Psoas muscle (tissue), 8 donors: ENCODE measurements around the gene TGIF1. TPM values are rescaled to one million over a fixed set of nuclear protein-coding genes. Genes with fewer than 3 reads are reported as not detected.
A peak's percentile ranks its signal among the peaks of the same experiment; 100 is the strongest.

ENCODE experiments used
- ATAC-seq, 4 donors: fragments of 200-7000 bp; cut with Tn5 transposase; one replicate each; pipeline ENCODE4 v1.9.1; 2020; ENCODE audit warnings: moderate library complexity in 3 of 4, mild to moderate bottlenecking in 2 of 4
- DNase-seq, 2 donors: peaks; one replicate each; pipeline ENCODE4 v3.0.0-alpha.2; 2020
- H3K27ac ChIP-seq: fragments of 200-600 bp; one replicate; pipeline ENCODE4 v1.8.0; 2022
- H3K27me3 ChIP-seq, 3 donors: fragments of 200-600 bp in 1 of 3; one replicate each; pipeline versions ENCODE4 v1.6.1 to v1.8.0; 2013 to 2022; ENCODE audit warnings: low read length in 2 of 3, mild to moderate bottlenecking in 2 of 3, moderate library complexity in 1 of 3; ENCODE audit not compliant: insufficient read depth in 3 of 3
- H3K36me3 ChIP-seq, 2 donors: fragments of 200-600 bp in 1 of 2; one replicate each; pipeline versions ENCODE4 v1.6.1 to v1.8.0; 2013 to 2022; ENCODE audit warnings: low read depth in 1 of 2, mild to moderate bottlenecking in 1 of 2, moderate library complexity in 1 of 2; ENCODE audit not compliant: insufficient read depth in 1 of 2
- H3K4me1 ChIP-seq: fragments of 200-600 bp; one replicate; pipeline ENCODE4 v1.8.0; 2022
- H3K4me3 ChIP-seq: fragments of 200-600 bp; one replicate; pipeline ENCODE4 v1.8.0; 2022; ENCODE audit warnings: mild to moderate bottlenecking
- H3K9me3 ChIP-seq: fragments of 200-600 bp; one replicate; pipeline ENCODE4 v1.8.0; 2022
- CTCF ChIP-seq: fragments of 200-600 bp; IDR thresholded peaks from one replicate; pipeline ENCODE4 v1.8.0; 2022; ENCODE audit warnings: antibody characterized with exemption
- WGBS, 3 donors: extraction: QIAGEN DNeasy Blood & Tissue Kit; methylation state at CpG; one replicate each; pipeline versions ENCODE4 v1.1.6 to v1.1.7; 2013; 5-methylcytosine and 5-hydroxymethylcytosine counted together
- intact Hi-C, 2 donors: fragments of 100-400 bp; cut with DNase I; formaldehyde crosslinking; loops; one replicate each; pipeline versions ENCODE4 v1.11.0 to v1.14.2; 2022
- polyA plus RNA-seq, 3 donors: library from polyadenylated mRNA; stranded (reverse); fragments of 200-250 nt; gene quantifications; one replicate each; pipeline ENCODE4 v1.2.3, GENCODE V29; 2013
- total RNA-seq, 4 donors: library from RNA; stranded (reverse); fragmentation: NEBNext Ultra II Directional in 2 of 4; extraction: Animal tissue kit (Norgen Biotek cat#: 25700) in 2 of 4; gene quantifications; one replicate each; pipeline versions ENCODE4 v1.2.1 to v1.2.4, GENCODE V29; 2021 to 2023
- donor health status: healthy with polysubstance abuse.
- donor health status: DM: no; HTN: no; CAD: no; lungs with moderate emphysema.
- donor health status: Bipolar disorder and iron deficiency.
- donor health status: healthy.
- donor health status: DM: yes; HTN: yes; CAD: no.
- donor health status: DM: no; HTN: no; CAD: no.
- donor health status: DM: no; HTN: no; CAD: no.
- donor health status: DM: yes; HTN: yes; CAD: no.

TGIF1 gene
- total and polyA plus RNA-seq, 7 donors: 18.2 to 200 (median 57.4) TPM

- TF ChIP-seq CTCF: no peak
- Histone ChIP-seq H3K36me3 (no peaks in the 10 kb centered on the region), H3K9me3 (no peaks in the 10 kb centered on the region), H3K27me3 (peaks cover 0 to 25% (median 5%) of the 10 kb centered on the region in 3 donors), H3K4me1 (peaks cover 5% of the 10 kb centered on the region), H3K27ac (no peak overlapping the region), H3K4me3 (no peak overlapping the region)
- 66 to 82% (median 70%) methylated on average over 4 of the region's 4 CpGs for WGBS, 3 donors
- intact Hi-C loops: no loop called here
- ATAC-seq (no peak), DNase-seq (no peak)
These were observed 52.7 kb downstream of the TGIF1 start for GRCh38 chr18:3502650-3503049.

- ATAC-seq (no peak), DNase-seq (no peak)
- intact Hi-C loops: no loop called here
- 78 to 89% (median 78%) methylated on average over 5 of the region's 5 CpGs for WGBS, 3 donors
- no peaks in the 10 kb centered on the region for H3K4me1 ChIP-seq
- H3K27ac ChIP-seq: no peak overlapping the region
- no peaks in the 10 kb centered on the region for H3K9me3 ChIP-seq
- TF ChIP-seq CTCF: no peak
- peaks cover 0 to 8% (median 3%) of the 10 kb centered on the region in 3 donors for H3K27me3 ChIP-seq
- H3K4me3 ChIP-seq: no peak overlapping the region
- no peaks in the 10 kb centered on the region for H3K36me3 ChIP-seq
These were observed 54.7 kb downstream of the TGIF1 start for GRCh38 chr18:3504637-3505036.

- WGBS, 3 donors: 37 to 55% (median 37%) methylated on average over 17 of the region's 17 CpGs
- Histone ChIP-seq H3K9me3 (no peaks in the 10 kb centered on the region), H3K4me3 (no peak overlapping the region)
These were observed 58.9 kb downstream of the TGIF1 start for GRCh38 chr18:3508576-3509549.

More at GRCh38 chr18:3508576-3509549, 58.9 kb downstream of the TGIF1 start:
- intact Hi-C loops: no loop called here
- no peaks in the 10 kb centered on the region for H3K36me3 ChIP-seq
- H3K27ac ChIP-seq: no peak overlapping the region
- TF ChIP-seq CTCF: no peak
- H3K27me3 ChIP-seq: no peaks in the 10 kb centered on the region
- no peaks in the 10 kb centered on the region for H3K4me1 ChIP-seq
- DNase-seq (no peak), ATAC-seq (peak in 1 of 4 donors; percentile 40)

Other genes starting within 250 kb of the TGIF1 start
- 100 to 1,000 TPM; 388 to 842 (median 567) TPM for gene MYOM1, start 230.2 kb upstream of the TGIF1 start, total RNA-seq
- gene MYOM1, start 230.2 kb upstream of the TGIF1 start, polyA plus RNA-seq: 100 to 1,000 TPM in 2 of 3 donors, 10 to 100 TPM in 1; 54.8 to 209 (median 117) TPM
- gene MYL12A, start 202.4 kb upstream of the TGIF1 start, total RNA-seq: 1,000 to 10,000 TPM in 3 of 4 donors, 100 to 1,000 TPM in 1; 995 to 3,547 (median 2,203) TPM
- gene MYL12A, start 202.4 kb upstream of the TGIF1 start, polyA plus RNA-seq: 1,000 to 10,000 TPM in 2 of 3 donors, 100 to 1,000 TPM in 1; 957 to 3,920 (median 1,327) TPM
- 100 to 1,000 TPM; 163 to 212 (median 180) TPM for gene MYL12B, start 188.0 kb upstream of the TGIF1 start, total RNA-seq
- 100 to 1,000 TPM; 193 to 243 (median 240) TPM for gene MYL12B, start 188.0 kb upstream of the TGIF1 start, polyA plus RNA-seq